GM19455 (cell line): Measurements from ENCODE around the gene NUMA1.

Experiments
- ATAC-seq: cut with Tn5 transposase; IDR thresholded peaks from one replicate; pipeline ENCODE4 v1.9.1; 2021; ENCODE audit not compliant: unreplicated experiment

Gene NUMA1

GRCh38 chr11:72069200-72069599 is 11.1 kb downstream of the NUMA1 start:
- ATAC-seq: no peak

GRCh38 chr11:72067676-72068075 is 12.7 kb downstream of the NUMA1 start:
- no peak for ATAC-seq

GRCh38 chr11:72067266-72067665 is 13.1 kb downstream of the NUMA1 start:
- ATAC-seq: no peak

GRCh38 chr11:72066855-72067254 is 13.5 kb downstream of the NUMA1 start:
- no peak for ATAC-seq

GRCh38 chr11:72061739-72062396 is 18.5 kb downstream of the NUMA1 start:
- no peak for ATAC-seq

- no peak for ATAC-seq
Observed at GRCh38 chr11:72058416-72059034, 21.8 kb downstream of the NUMA1 start.

- no peak for ATAC-seq
Observed at GRCh38 chr11:72048766-72049460, 31.4 kb downstream of the NUMA1 start.

- ATAC-seq: no peak
Observed at GRCh38 chr11:72045849-72046248, 34.5 kb downstream of the NUMA1 start.

GRCh38 chr11:72042064-72042745 is 38.1 kb downstream of the NUMA1 start:
- ATAC-seq: no peak

GRCh38 chr11:72041364-72042063 is 38.8 kb downstream of the NUMA1 start:
- ATAC-seq: no peak

GRCh38 chr11:72040491-72041363 is 39.6 kb downstream of the NUMA1 start:
- ATAC-seq: no peak

- no peak for ATAC-seq
Observed at GRCh38 chr11:72039856-72040401, 40.4 kb downstream of the NUMA1 start.

GRCh38 chr11:72039031-72039855 is 41.1 kb downstream of the NUMA1 start:
- ATAC-seq: no peak

- no peak for ATAC-seq
Observed at GRCh38 chr11:72038491-72038890, 41.9 kb downstream of the NUMA1 start.

- no peak for ATAC-seq
Observed at GRCh38 chr11:72037554-72038311, 42.6 kb downstream of the NUMA1 start.

- ATAC-seq: no peak
Observed at GRCh38 chr11:72036687-72037086, 43.7 kb downstream of the NUMA1 start.

GRCh38 chr11:72030472-72031045 is 49.8 kb downstream of the NUMA1 start:
- no peak for ATAC-seq

- no peak for ATAC-seq
Observed at GRCh38 chr11:72026090-72026489, 54.3 kb downstream of the NUMA1 start.
